MCF 10A (cell line): ENCODE data around the gene LRRC32. TPM values are rescaled to one million over a fixed set of nuclear protein-coding genes. Genes with fewer than 3 reads are reported as not detected.

Experiments
- BruUV-seq: library from RNA; stranded (reverse); fragments of 400-500 nt; replicated peaks from 2 replicates; lab custom pipeline; 2021; lab: Mats Ljungman, UMichigan
- CTCF ChIA-PET: fragments of 300-600 bp; sonication (Branson Sonifier 250); formaldehyde crosslinking; extraction: SDS; loops from one replicate; lab custom pipeline; 2021; ENCODE audit warnings: antibody characterized with exemption, inconsistent platforms; lab: Yijun Ruan, JAX
- POLR2A ChIA-PET: fragments of 300-600, 350-650 bp; sonication (Branson Sonifier 250); formaldehyde crosslinking; extraction: SDS; loops from one replicate; lab custom pipeline; 2020; ENCODE audit warnings: antibody characterized with exemption, inconsistent platforms; lab: Yijun Ruan, JAX
- DNase-seq: peaks from one replicate; pipeline ENCODE4 v3.0.0-alpha.2; 2018; ENCODE audit not compliant: unreplicated experiment
- H3K27ac Mint-ChIP-seq: one replicate; pipeline ENCODE4 v1.8.0; 2022; ENCODE audit warnings: mild to moderate bottlenecking, low read depth, mixed read lengths; ENCODE audit not compliant: unreplicated experiment
- H3K27me3 Mint-ChIP-seq: one replicate; pipeline ENCODE4 v1.8.0; 2022; ENCODE audit warnings: mixed read lengths; ENCODE audit not compliant: insufficient read depth, unreplicated experiment
- H3K36me3 Mint-ChIP-seq: one replicate; pipeline ENCODE4 v1.8.0; 2022; ENCODE audit warnings: mild to moderate bottlenecking, moderate library complexity, mixed read lengths; ENCODE audit not compliant: insufficient read depth, unreplicated experiment
- H3K4me1 Mint-ChIP-seq: one replicate; pipeline ENCODE4 v1.8.0; 2022; ENCODE audit warnings: mixed read lengths; ENCODE audit not compliant: insufficient read depth, unreplicated experiment
- H3K4me3 Mint-ChIP-seq: one replicate; pipeline ENCODE4 v1.8.0; 2022; ENCODE audit warnings: mild to moderate bottlenecking, moderate library complexity, mixed read lengths; ENCODE audit not compliant: unreplicated experiment
- H3K9me3 Mint-ChIP-seq: one replicate; pipeline ENCODE4 v1.8.0; 2022; ENCODE audit warnings: mixed read lengths; ENCODE audit not compliant: unreplicated experiment
- CTCF ChIP-seq: fragments of 200-600 bp; IDR thresholded peaks from one replicate; pipeline ENCODE4 v1.8.0; 2022; ENCODE audit warnings: antibody characterized with exemption, mild to moderate bottlenecking; ENCODE audit not compliant: unreplicated experiment
- intact Hi-C: fragments of 100-400 bp; cut with micrococcal nuclease; formaldehyde crosslinking; loops from 2 replicates; pipeline ENCODE4 v1.14.1; 2022
- total RNA-seq: library from RNA; stranded (reverse); gene quantifications from 2 replicates; pipeline ENCODE4 v1.2.3, GENCODE V29; 2022

LRRC32 gene
- total RNA-seq, 1 experiment from 2014 or later = not detected

DNA sequence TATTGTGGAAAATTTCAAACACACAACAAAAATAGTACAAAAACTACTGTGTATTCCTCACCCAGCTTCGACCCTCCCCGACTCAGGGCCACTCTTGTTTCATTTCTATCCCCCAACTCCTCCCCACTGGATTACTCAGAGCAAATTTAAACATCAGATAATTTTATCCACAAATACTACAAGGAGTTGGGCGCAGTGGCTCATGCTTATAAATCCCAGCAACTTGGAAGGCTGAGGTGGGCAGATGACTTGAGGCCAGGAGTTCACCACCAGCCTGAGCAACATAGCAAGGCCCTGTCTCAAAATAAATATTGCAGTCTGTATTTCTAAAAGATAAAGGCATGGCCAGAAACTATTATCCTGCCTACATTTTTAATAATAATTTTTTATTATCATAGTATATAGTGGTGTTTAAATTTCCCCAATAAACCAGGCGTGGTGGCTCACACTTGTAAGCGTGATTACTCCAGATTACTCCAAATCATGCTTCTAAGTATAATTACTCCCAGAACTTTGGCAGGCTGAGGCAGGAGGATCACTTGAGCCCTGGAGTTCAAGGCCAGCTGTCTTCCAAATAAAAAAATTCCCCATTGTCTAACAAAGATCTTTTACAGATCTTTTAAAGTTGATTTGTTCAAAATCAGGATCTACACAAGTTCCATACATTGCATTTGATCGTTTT is 39.8 kb downstream of the LRRC32 start:
- no peak for DNase-seq
- ChIA-PET POLR2A (interaction anchor here (1.1 kb wide), 1 partner anchor 412 kb away, joined by 3 read pairs; no protein-coding TSS in a partner anchor), CTCF (interaction anchor here (0.6 kb wide), 1 partner anchor 9 kb away, joined by 6 read pairs; no protein-coding TSS in a partner anchor)
- H3K4me1 Mint-ChIP-seq = no peaks in the 10 kb centered on the region
- H3K27me3 Mint-ChIP-seq = peaks cover 10% of the 10 kb centered on the region
- H3K27ac Mint-ChIP-seq = no peak overlapping the region
- TF ChIP-seq CTCF = no peak
- no TSS peak for BruUV-seq
- no peaks in the 10 kb centered on the region for H3K36me3 Mint-ChIP-seq
- H3K4me3 Mint-ChIP-seq = no peak overlapping the region
- intact Hi-C loops = no loop called here
- H3K9me3 Mint-ChIP-seq = peaks cover 1% of the 10 kb centered on the region

DNA sequence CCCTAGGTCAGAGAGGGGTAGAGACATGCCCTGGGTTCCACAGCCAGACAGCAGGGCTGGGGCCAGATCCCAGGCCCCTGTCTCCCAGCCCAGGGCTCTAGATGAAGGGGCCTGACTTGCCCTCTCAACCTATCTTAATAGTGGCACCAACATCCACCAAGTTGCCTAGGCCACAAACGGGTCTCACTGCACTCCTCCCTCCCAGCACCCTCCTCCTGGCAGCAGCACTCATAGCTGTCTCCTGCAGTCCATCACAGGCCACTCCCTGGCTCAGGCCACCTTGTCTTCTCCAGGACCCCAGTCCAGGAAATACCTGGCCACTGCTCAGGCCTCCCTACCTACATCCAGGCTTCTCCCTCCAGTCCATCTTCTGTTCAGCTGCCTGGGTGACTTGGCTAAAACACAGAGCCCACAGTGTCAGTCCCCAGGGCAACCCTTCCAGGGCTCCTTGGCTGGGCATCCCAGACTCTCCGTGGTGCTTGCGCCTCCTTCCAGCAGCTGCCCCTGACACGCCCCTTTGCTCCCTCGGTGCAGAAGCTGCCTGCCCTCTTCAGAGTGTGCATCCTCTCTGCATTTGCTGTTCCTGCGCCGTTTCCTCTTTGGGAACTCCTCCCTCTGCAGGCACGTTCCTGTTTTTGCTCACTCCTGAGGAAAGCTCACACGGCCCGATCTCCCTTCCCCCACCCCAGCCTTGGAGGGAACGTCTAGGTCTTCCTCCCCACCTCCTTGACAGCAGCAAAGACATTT is 40.5 kb downstream of the LRRC32 start:
- Mint-ChIP-seq H3K4me1 (no peaks in the 10 kb centered on the region), H3K4me3 (no peak overlapping the region), H3K27me3 (peaks cover 3% of the 10 kb centered on the region), H3K9me3 (peaks cover 8% of the 10 kb centered on the region), H3K27ac (no peak overlapping the region), H3K36me3 (no peaks in the 10 kb centered on the region)
- TF ChIP-seq CTCF = no peak
- no TSS peak for BruUV-seq
- DNase-seq = no peak
- POLR2A ChIA-PET = interaction anchor here (1.1 kb wide), 1 partner anchor 412 kb away, joined by 3 read pairs; no protein-coding TSS in a partner anchor
- intact Hi-C loops = no loop called here
- CTCF ChIA-PET = interaction anchor here (0.5 kb wide), 1 partner anchor 769 kb away, joined by 4 read pairs; no protein-coding TSS in a partner anchor

GRCh38 chr11:76629116-76629852 is 41.3 kb downstream of the LRRC32 start:
- ChIA-PET POLR2A (no interaction called here), CTCF (interaction anchor here (0.5 to 0.6 kb wide), 2 partner anchors 108 to 768 kb away, joined by 3 to 4 read pairs; no protein-coding TSS in a partner anchor)
- H3K9me3 Mint-ChIP-seq = peaks cover 9% of the 10 kb centered on the region
- TF ChIP-seq CTCF = no peak
- no peak overlapping the region for H3K27ac Mint-ChIP-seq
- H3K27me3 Mint-ChIP-seq = no peaks in the 10 kb centered on the region
- H3K4me3 Mint-ChIP-seq = no peak overlapping the region
- H3K4me1 Mint-ChIP-seq = no peaks in the 10 kb centered on the region
- no peak for DNase-seq
- H3K36me3 Mint-ChIP-seq = no peaks in the 10 kb centered on the region
- intact Hi-C loops = no loop called here
- no TSS peak for BruUV-seq
